Uterus (tissue), 2 donors: ENCODE measurements around the gene ARHGAP27.

Experiments
- CTCF ChIP-seq, 4 experiments: fragments of 200-600 bp in 2 of 4; fragments of 450-650 bp in 2 of 4; sonication (generic) in 2 of 4; IDR thresholded peaks; one replicate each; pipeline ENCODE4 v1.5.1; 2016 to 2019; ENCODE audit warnings: antibody characterized with exemption in 4 of 4, mild to moderate bottlenecking in 2 of 4, moderate library complexity in 1 of 4
- POLR2A ChIP-seq, 2 donors: fragments of 450-650 bp; IDR thresholded peaks; one replicate each; pipeline ENCODE4 v1.6.1; 2016; ENCODE audit warnings: antibody characterized with exemption in 2 of 2, mild to moderate bottlenecking in 1 of 2, moderate library complexity in 1 of 2

- no peak for TF ChIP-seq CTCF (IDR thresholded peaks at IDR 0.05)
- no peak for TF ChIP-seq POLR2A (IDR thresholded peaks at IDR 0.05)
These were observed 5.0 kb upstream of the ARHGAP27 start for GRCh38 chr17:45437465-45438283.
